NCI-H1930 (cell line): ENCODE measurements around the gene PDZD7.

Experiments
- DNase-seq, 2 experiments: peaks; one replicate each; lab custom pipeline; 2025; lab: John Stamatoyannopoulos, UW

PDZD7 gene

DNA sequence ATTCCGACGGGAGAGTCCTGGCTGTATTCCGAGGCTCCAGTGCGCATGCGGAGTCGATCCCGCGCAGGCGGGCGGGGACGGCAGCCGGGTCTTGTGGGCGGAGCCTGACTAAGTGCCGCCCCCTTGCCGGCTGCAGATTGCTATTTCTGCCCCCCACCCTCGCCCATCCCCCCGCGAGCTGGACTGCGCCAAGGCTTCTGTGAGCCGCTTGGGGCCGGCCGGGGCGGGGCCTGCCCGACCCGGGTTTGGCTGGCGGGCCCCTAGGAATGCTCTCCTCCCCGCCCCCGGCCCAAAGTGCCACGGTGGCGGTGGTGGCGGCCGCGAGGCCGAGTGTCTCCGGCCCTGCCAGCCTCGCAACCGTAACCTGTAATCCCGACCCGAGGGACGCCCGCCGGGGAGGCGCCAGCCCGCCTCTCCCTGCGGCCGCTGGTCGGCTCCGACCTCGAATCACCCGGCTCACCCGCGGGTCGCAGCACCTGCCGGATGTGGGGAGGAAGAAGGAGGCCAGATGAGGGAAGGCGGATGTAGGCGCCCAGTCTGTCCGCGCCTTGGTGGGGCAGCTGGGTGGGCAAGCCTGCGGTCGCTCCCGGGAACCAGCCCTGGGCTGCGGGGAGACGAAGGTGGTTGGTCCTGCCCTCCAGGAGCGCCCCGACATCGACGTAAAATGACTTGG, 30.2 kb upstream of the PDZD7 start:
- DNase-seq = peak; percentile 72 to 90

- DNase-seq = peak; percentile 78 to 88
Measured at GRCh38 chr10:101060036-101060950, 29.4 kb upstream of the PDZD7 start.

DNA sequence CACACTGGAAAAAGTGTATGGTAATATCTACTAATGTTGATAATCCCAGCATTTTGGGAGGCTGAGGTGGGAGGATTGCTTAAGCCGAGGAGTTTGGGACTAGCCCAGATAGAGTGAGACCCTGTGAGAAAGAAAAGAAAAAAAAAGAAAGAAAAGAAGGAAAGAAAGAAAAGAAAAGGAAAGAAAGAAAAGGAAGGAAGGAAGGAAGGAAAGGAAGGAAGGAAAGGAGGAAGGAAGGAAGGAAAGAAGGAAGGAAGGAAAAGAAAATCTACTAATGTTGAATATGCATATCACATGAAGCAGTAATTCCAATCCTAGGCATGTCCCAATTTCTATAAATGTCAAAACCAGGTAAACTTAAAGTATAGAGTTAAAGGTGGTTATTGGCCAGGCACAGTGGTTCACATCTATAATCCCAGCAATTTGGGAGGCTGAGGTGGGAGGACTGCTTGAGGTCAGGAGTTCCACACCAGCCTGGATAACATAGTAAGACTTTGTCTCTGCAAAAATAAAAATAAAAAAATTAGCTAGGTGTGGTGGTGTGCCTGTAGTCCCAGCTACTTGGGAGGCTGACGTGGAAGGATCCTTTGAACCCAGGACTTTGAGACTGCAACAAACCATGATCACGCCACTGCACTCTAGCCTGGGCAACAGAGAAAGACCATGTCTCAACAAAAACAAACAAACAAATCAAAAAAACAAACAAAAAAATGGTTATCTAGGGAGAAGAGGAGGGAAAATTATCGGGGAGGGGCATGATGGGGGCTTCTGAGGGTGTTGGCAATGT, 25.6 kb upstream of the PDZD7 start:
- DNase-seq = no peak

GRCh38 chr10:101055411-101055810, 24.5 kb upstream of the PDZD7 start:
- no peak for DNase-seq

- no peak for DNase-seq
Measured at GRCh38 chr10:101054876-101055275, 23.9 kb upstream of the PDZD7 start.

DNA sequence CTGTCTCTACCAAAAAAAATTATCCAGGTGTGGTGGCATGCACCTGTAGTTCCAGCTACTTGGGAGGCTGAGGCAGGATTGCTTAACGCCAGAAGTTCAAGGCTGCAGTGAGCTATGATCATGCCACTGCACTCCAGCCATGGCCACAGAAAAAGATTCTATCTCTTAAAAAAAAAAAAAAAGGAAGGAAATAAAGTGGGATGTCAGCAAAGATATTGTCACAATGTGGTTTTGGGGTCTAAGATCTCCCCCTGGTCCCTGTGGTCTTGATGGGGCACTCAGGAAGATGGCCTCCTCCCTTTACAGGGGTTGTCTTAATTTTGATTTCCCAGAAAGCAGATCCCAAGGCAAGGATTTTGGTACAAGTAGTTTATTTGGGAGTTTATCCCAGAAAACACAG, 23.4 kb upstream of the PDZD7 start:
- DNase-seq = no peak

DNA sequence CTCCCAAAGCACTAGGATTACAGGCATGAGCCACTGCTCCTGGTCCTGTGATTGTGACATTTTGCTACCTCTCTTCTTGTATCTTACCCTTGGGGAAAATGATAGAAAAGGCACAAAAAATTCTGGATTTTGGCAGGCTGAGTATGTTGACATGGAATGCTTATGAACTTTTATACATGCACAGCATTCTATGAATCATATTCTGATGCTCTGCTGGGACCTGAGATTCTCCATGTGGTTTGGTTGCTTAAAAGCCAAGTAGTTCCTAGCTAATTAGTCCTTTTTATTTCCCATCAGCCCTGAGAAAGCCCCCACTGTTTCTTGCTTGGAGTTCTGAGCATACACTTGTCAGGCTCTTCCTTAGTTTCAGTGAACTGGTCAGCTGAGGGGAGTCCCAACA, 22.6 kb upstream of the PDZD7 start:
- no peak for DNase-seq

- no peak for DNase-seq
Measured at GRCh38 chr10:101052285-101052684, 21.4 kb upstream of the PDZD7 start.

DNA sequence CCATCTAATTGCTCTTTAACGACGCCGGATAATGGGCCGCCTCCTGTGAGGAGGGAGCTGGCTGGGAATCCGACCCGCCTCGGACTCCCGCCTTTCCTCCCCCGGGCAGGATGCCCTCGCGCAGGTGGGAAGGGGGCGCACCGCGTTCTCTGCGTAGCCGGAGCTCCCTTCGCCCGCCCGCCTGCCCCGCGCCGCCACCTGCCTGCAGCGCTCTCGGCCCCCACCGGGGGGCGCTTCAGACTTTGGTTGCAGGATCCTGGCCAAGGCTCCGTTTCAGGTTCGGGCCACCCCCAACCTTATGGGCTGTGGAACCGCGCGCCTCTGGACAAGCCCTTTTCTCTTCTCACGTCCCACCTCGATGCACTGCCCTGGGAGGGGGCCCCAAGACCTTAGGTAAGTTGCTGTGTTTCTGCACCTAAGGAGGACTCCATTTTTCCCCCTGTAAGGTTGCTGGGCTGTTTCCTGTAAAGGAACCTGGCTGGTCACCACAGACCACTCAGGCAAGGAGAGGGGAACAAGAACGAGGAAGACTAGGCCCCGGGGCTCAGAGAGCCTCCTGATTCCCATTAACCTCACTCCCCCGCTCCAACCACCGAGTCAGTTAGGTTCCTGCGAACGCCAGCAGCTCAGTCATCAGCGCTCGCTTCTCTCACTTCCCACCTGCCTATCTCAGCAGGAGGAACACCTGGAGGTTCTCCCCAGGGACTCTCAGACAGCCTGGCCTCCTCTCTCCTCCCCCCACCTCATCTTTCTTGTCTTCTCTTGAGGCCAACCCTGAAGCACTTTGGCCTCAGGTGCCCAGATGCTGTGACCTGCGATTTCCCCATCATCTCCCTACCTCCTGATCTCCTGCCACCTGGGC, 19.5 kb upstream of the PDZD7 start:
- DNase-seq = peak; percentile 33 to 67

DNA sequence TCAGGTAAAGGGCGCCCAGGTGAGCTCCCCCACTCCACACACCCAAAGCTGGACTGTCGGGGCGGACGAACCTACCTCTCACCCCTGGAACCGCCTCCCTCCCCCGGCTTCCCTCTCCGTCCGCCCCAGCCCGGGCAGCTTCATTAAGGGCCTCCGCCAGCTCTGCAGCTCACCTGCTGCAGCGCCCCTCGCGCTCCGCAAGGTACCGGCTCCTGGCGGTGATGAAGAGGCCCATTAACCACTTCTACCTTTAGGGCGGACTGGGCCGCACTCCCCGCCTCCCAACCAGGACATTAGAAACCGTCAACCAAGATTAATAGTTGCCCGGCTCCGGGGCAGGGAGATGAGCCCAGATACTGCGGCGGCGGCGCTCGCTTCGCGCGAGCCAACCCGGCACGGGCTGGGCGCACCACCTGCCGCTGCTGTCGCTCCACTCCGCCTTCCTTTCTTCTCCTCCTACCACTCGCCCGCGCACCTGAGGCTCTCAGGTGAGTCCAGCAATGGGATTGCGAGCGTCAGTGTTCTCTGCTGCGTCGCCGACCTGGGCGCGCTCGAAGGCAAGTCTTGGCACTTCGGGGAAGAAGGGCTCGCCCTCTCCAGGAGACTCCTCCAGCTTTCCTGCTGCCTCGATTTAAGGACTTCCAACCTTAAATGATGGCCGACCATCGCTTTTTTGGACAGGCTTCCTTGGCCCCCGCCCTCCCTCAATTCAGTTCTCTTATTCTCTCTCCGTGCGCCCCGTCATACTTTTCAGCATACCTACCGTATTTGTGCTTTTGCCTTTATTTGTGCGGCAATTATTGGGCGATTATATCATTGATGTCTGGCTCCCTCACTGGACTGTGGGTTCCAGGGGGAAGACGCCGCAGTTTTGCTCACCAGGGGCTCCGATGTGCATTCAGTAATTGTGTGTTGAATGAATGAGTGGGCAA, 17.3 kb upstream of the PDZD7 start:
- DNase-seq = peak; percentile 48 to 64

- DNase-seq = no peak
Measured at GRCh38 chr10:101047268-101047667, 16.3 kb upstream of the PDZD7 start.

- DNase-seq = no peak
Measured at GRCh38 chr10:101046332-101047238, 15.7 kb upstream of the PDZD7 start.

- no peak for DNase-seq
Measured at GRCh38 chr10:101044117-101044516, 13.2 kb upstream of the PDZD7 start.

- no peak for DNase-seq
Measured at GRCh38 chr10:101043363-101043707, 12.4 kb upstream of the PDZD7 start.

DNA sequence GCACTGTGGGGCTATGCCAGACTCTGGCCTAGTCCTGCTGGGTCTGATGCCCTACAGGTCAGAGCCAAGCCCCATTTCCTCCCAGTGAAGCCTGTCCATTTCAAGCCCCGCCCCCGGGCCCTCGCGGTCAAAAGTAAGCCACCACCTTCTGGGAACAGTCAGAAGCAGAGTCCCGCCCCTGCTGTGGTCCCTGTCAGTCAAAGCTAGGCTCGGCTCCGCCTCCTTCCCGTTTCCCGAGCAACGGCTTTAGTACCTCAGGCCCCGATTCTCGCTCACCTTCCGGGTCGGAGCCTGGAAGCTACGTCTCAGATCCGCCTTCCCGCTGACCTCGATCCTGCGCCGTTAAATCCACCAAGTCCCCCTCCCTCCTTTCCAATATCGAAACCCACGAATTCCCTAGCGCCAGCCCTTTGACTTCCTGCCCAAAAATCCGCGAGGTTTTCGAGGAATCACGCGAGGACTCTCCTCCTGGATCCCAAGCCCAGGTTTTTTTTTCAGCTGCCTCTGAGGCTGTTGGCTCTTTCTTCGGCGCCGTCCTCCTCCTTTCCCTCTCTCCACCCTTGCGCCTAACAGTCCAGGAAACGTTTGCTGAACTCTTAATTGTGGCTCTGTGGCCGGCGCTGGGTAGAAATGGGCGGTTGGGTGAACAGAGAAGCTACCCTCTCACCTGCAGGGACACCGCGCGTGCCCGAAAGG, 11.9 kb upstream of the PDZD7 start:
- peak; percentile 82 to 83 for DNase-seq

- DNase-seq = no peak
Measured at GRCh38 chr10:101042118-101042517, 11.2 kb upstream of the PDZD7 start.

- DNase-seq = peak; percentile 11 to 45
Measured at GRCh38 chr10:101041252-101041761, 10.4 kb upstream of the PDZD7 start.

DNA sequence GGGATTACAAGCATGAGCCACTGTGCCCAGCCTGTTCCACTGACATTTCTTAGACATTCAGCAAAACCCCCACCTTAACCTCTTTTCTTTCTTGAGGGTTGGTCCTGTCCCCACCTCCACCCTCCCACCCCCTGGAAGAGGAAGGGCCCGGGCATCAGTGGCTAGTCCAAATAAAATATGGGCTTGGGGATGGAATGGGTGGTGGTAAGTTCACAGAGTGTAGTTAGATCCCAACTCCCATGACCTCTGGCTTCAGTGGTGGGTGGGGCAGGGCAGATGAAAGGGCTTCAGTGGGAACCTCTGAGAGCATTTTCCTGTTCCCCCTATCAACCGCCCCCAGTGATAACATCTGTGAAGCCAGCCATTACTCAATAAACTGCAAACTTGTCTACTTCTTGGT, 9.9 kb upstream of the PDZD7 start:
- no peak for DNase-seq

- DNase-seq = no peak
Measured at GRCh38 chr10:101040061-101040460, 9.1 kb upstream of the PDZD7 start.
